Endothelial cell of umbilical vein (primary cell): ENCODE results near the gene CD300LD. TPM values are rescaled to one million over a fixed set of nuclear protein-coding genes. Genes with fewer than 3 reads are reported as not detected.

Experiments used
- BruUV-seq: library from RNA; stranded (reverse); fragments of 400-500 nt; replicated peaks from 2 replicates; lab custom pipeline; 2021; lab: Mats Ljungman, UMichigan
- CTCF ChIA-PET: fragments of 300-600, 350-600 bp; sonication (Branson Sonifier 250); formaldehyde crosslinking; loops from one replicate; lab custom pipeline; 2021; ENCODE audit warnings: antibody characterized with exemption, inconsistent platforms; lab: Charles Lee
- POLR2A ChIA-PET: fragments of 300-600, 350-600 bp; sonication (Branson Sonifier 250); formaldehyde crosslinking; loops from one replicate; lab custom pipeline; 2021; ENCODE audit warnings: antibody characterized with exemption, inconsistent platforms; lab: Charles Lee
- DNase-seq: peaks from one replicate; pipeline ENCODE4 v3.0.0-alpha.2; 2011; ENCODE audit warnings: low read depth, low spot score
- FAIRE-seq: peaks from 2 replicates; lab custom pipeline; 2011; peaks lifted over from hg19 to GRCh38; lab: Jason Lieb, UNC
- H2AFZ ChIP-seq: 2 replicates; pipeline ENCODE4 v1.6.0; 2012; ENCODE audit warnings: low read depth, low read length, control low read depth, inconsistent platforms
- H3K27ac ChIP-seq: 2 replicates; pipeline ENCODE4 v1.5.1; 2011; ENCODE audit warnings: low read depth, mild to moderate bottlenecking, control low read depth, low read length, moderate library complexity; ENCODE audit not compliant: insufficient read depth
- H3K27me3 ChIP-seq, 2 experiments: 2 replicates each; pipeline versions ENCODE4 v1.6.0 to v1.6.1; 2011; ENCODE audit warnings: low read length in 2 of 2, mixed read lengths in 1 of 2; ENCODE audit not compliant: control insufficient read depth in 2 of 2, insufficient read depth in 2 of 2
- H3K36me3 ChIP-seq, 2 experiments: 2 replicates in 1 of 2; 3 replicates in 1 of 2; pipeline ENCODE4 v1.5.1; 2011; ENCODE audit warnings: low read length in 2 of 2, mild to moderate bottlenecking in 1 of 2, moderate library complexity in 1 of 2; ENCODE audit not compliant: control insufficient read depth in 2 of 2, insufficient read depth in 2 of 2; ENCODE audit errors: extremely low read depth in 1 of 2
- H3K4me1 ChIP-seq: 3 replicates; pipeline ENCODE4 v1.5.1; 2011; ENCODE audit warnings: mild to moderate bottlenecking, low read length; ENCODE audit not compliant: control insufficient read depth, insufficient read depth; ENCODE audit errors: extremely low read depth
- H3K4me2 ChIP-seq: 2 replicates; pipeline ENCODE4 v1.6.1; 2011; ENCODE audit warnings: low read length, control low read depth, mixed read lengths; ENCODE audit not compliant: insufficient read depth
- H3K4me3 ChIP-seq, 3 experiments: fragments of 200-600 bp in 1 of 3; sonication (generic), shearing (Covaris generic) in 1 of 3; replicated peaks in 1 of 3; 2 replicates each; pipeline ENCODE4 v1.5.1; 2011 to 2016; ENCODE audit warnings: control low read depth in 3 of 3, low read length in 3 of 3, mild to moderate bottlenecking in 2 of 3, inconsistent platforms in 1 of 3, low read depth in 1 of 3, moderate library complexity in 1 of 3; ENCODE audit not compliant: insufficient read depth in 1 of 3
- H3K79me2 ChIP-seq: 2 replicates; pipeline ENCODE4 v1.6.0; 2012; ENCODE audit warnings: low read length, inconsistent platforms; ENCODE audit not compliant: control insufficient read depth, insufficient read depth
- H3K9ac ChIP-seq: replicated peaks from 2 replicates; pipeline ENCODE3; 2011; ENCODE audit warnings: low read length, control low read depth; ENCODE audit not compliant: insufficient read depth; ENCODE audit errors: extremely low read depth
- H3K9me1 ChIP-seq: replicated peaks from 3 replicates; pipeline ENCODE4 v1.6.0; 2011; ENCODE audit warnings: mild to moderate bottlenecking, low read length; ENCODE audit not compliant: control insufficient read depth, insufficient read depth; ENCODE audit errors: extremely low read depth
- H3K9me3 ChIP-seq: replicated peaks from 2 replicates; pipeline ENCODE4 v1.5.1; 2012; ENCODE audit warnings: low read length, inconsistent platforms; ENCODE audit not compliant: control insufficient read depth, insufficient read depth
- H4K20me1 ChIP-seq: replicated peaks from 2 replicates; pipeline ENCODE3; 2011; ENCODE audit warnings: mild to moderate bottlenecking, low read length; ENCODE audit not compliant: control insufficient read depth, insufficient read depth; ENCODE audit errors: extremely low read depth
- EZH2 ChIP-seq: IDR thresholded peaks from 2 replicates; pipeline ENCODE4 v1.6.1; 2012; ENCODE audit warnings: borderline replicate concordance, low read depth, mild to moderate bottlenecking, moderate library complexity, low read length, inconsistent platforms; ENCODE audit not compliant: severe bottlenecking
- FOS ChIP-seq: IDR thresholded peaks from 2 replicates; pipeline ENCODE4 v1.6.1; 2011; ENCODE audit warnings: mild to moderate bottlenecking, low read length, moderate library complexity, borderline replicate concordance; ENCODE audit not compliant: insufficient read depth
- GATA2 ChIP-seq: IDR thresholded peaks from 2 replicates; pipeline ENCODE4 v1.7.0; 2011; ENCODE audit warnings: low read depth, mild to moderate bottlenecking, moderate library complexity, mixed read lengths, low read length; ENCODE audit not compliant: insufficient read length, insufficient read depth
- JUN ChIP-seq: IDR thresholded peaks from 2 replicates; pipeline ENCODE4 v1.6.1; 2011; ENCODE audit warnings: borderline replicate concordance, low read depth; ENCODE audit not compliant: insufficient read length, insufficient read depth
- MYC ChIP-seq: IDR thresholded peaks from one replicate; pipeline ENCODE4 v1.6.1; 2011; ENCODE audit warnings: mild to moderate bottlenecking, low read depth, low read length
- POLR2A ChIP-seq: IDR thresholded peaks from 2 replicates; pipeline ENCODE4 v1.6.1; 2012; ENCODE audit warnings: low read depth, mild to moderate bottlenecking, control low read depth, low read length
- POLR2AphosphoS5 ChIP-seq: IDR thresholded peaks from 2 replicates; pipeline ENCODE4 v1.6.1; 2012; ENCODE audit warnings: low read depth, mild to moderate bottlenecking, control low read depth, low read length, moderate library complexity; ENCODE audit not compliant: insufficient read depth
- dilution Hi-C: fragments of 300-500 bp; cut with MboI; formaldehyde crosslinking; loops from one replicate; pipeline ENCODE4 v1.15.0; 2019; ENCODE audit warnings: low sequenced_read_pairs; ENCODE audit not compliant: extremely low pct_ligation_motif_present
- intact Hi-C: fragments of 100-400 bp; cut with micrococcal nuclease; formaldehyde crosslinking; loops from one replicate; pipeline ENCODE4 v1.10.0; 2022
- polyA plus RNA-seq, 4 experiments: library from polyadenylated mRNA; depleted of rRNA in 3 of 4; stranded (reverse) in 3 of 4; unstranded in 1 of 4; fragments of >200 nt; gene quantifications; 2 replicates each; pipeline versions ENCODE4 v1.2.1 to v1.2.3, GENCODE V29; 2011 to 2012; ENCODE audit warnings: missing spikeins in 1 of 4
- total RNA-seq: library from RNA; stranded (reverse); gene quantifications from 2 replicates; pipeline ENCODE4 v1.2.3, GENCODE V29; 2021
- TF ChIP-seq, protein P1 (sequence below), 2 donors: IDR thresholded peaks; 1 replicate in 1 of 2; 2 replicates in 1 of 2; pipeline ENCODE4 v1.5.1; 2011; ENCODE audit warnings: low read length in 2 of 2, mild to moderate bottlenecking in 2 of 2, moderate library complexity in 2 of 2, control low read depth in 1 of 2, inconsistent platforms in 1 of 2, low read depth in 1 of 2; ENCODE audit not compliant: insufficient read depth in 1 of 2; ENCODE audit errors: extremely low read depth in 1 of 2
- TF ChIP-seq, protein P2 (sequence below): IDR thresholded peaks from 2 replicates; pipeline ENCODE4 v1.6.1; 2011; ENCODE audit not compliant: insufficient read depth, insufficient read length

Gene CD300LD
- total and polyA plus RNA-seq, 2 donors (not counting 3 experiments of a cell fraction or from before 2014, with no cell fraction given) = not detected

DNA sequence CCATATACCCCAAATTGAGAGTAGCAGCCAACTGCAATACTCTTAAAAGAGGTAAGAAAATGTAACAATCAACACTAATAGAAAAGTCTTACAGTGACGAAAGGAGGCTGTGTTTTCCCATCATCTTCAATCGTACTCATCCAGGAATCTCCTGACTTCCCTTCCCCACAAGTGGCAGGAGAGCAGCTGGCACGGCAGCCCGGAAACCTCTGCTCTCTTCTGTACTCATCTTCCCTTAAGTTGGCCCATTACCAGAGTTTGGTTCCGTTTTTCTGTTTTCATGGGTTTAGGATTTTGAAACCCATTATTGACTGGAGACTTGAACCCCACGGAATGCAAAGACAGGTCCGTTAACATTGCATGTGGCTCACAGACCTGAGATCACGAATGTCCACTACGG lies 13.1 kb downstream of the CD300LD start:
- no peak overlapping the region for H3K9ac ChIP-seq
- H3K27ac ChIP-seq = no peak overlapping the region
- H3K4me2 ChIP-seq = no peak overlapping the region
- DNase-seq (no peak), FAIRE-seq (no peak)
- POLR2A ChIA-PET = no interaction called here
- H3K9me3 ChIP-seq = peaks cover 2% of the 10 kb centered on the region
- no peak overlapping the region for H2AFZ ChIP-seq
- no peaks in the 10 kb centered on the region for H3K79me2 ChIP-seq
- no peak overlapping the region for H3K4me3 ChIP-seq
- intact Hi-C loops (no loop called here), dilution Hi-C loops (no loop called here)
- CTCF ChIA-PET = no interaction called here
- TF ChIP-seq JUN (no peak), FOS (no peak), MYC (no peak), POLR2A (no peak)
- TF ChIP-seq, protein P1, sequence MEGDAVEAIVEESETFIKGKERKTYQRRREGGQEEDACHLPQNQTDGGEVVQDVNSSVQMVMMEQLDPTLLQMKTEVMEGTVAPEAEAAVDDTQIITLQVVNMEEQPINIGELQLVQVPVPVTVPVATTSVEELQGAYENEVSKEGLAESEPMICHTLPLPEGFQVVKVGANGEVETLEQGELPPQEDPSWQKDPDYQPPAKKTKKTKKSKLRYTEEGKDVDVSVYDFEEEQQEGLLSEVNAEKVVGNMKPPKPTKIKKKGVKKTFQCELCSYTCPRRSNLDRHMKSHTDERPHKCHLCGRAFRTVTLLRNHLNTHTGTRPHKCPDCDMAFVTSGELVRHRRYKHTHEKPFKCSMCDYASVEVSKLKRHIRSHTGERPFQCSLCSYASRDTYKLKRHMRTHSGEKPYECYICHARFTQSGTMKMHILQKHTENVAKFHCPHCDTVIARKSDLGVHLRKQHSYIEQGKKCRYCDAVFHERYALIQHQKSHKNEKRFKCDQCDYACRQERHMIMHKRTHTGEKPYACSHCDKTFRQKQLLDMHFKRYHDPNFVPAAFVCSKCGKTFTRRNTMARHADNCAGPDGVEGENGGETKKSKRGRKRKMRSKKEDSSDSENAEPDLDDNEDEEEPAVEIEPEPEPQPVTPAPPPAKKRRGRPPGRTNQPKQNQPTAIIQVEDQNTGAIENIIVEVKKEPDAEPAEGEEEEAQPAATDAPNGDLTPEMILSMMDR (IDR thresholded peaks at IDR 0.05; ENCODE audit: extremely low read depth in 1 of 2, insufficient read depth in 1 of 2, low read depth in 1 of 2, low read length in 2 of 2) = no peak
- no peaks in the 10 kb centered on the region for H3K27me3 ChIP-seq
- H3K4me1 ChIP-seq = no peaks in the 10 kb centered on the region
- BruUV-seq = no TSS peak
- H3K36me3 ChIP-seq = no peaks in the 10 kb centered on the region
- H3K9me1 ChIP-seq = no peaks in the 10 kb centered on the region
- no peaks in the 10 kb centered on the region for H4K20me1 ChIP-seq

GRCh38 chr17:74574489-74575142 lies 17.5 kb downstream of the CD300LD start:
- H3K9me3 ChIP-seq = no peaks in the 10 kb centered on the region
- BruUV-seq = no TSS peak
- dilution Hi-C loops = no loop called here
- no peaks in the 10 kb centered on the region for H3K36me3 ChIP-seq
- no peak overlapping the region for H3K9ac ChIP-seq
- no peaks in the 10 kb centered on the region for H3K9me1 ChIP-seq
- H3K4me2 ChIP-seq = no peak overlapping the region
- POLR2A ChIA-PET = no interaction called here
- no peaks in the 10 kb centered on the region for H3K79me2 ChIP-seq
- intact Hi-C loops = no loop called here
- CTCF ChIA-PET = no interaction called here
- DNase-seq (no peak), FAIRE-seq (no peak)
- H4K20me1 ChIP-seq = no peaks in the 10 kb centered on the region
- H3K4me3 ChIP-seq = no peak overlapping the region
- no peak overlapping the region for H2AFZ ChIP-seq
- no peak overlapping the region for H3K27ac ChIP-seq
- no peaks in the 10 kb centered on the region for H3K4me1 ChIP-seq
- TF ChIP-seq EZH2 = no peak
- TF ChIP-seq, protein P2, sequence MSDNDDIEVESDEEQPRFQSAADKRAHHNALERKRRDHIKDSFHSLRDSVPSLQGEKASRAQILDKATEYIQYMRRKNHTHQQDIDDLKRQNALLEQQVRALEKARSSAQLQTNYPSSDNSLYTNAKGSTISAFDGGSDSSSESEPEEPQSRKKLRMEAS = no peak
- no peak for TF ChIP-seq POLR2AphosphoS5
- no peak for TF ChIP-seq GATA2
- TF ChIP-seq, protein P1 (IDR thresholded peaks at IDR 0.05; ENCODE audit: extremely low read depth in 1 of 2, insufficient read depth in 1 of 2, low read depth in 1 of 2, low read length in 2 of 2) = no peak
- TF ChIP-seq JUN = no peak
- no peak for TF ChIP-seq FOS
- no peak for TF ChIP-seq POLR2A
- no peak for TF ChIP-seq MYC
- H3K27me3 ChIP-seq = no peaks in the 10 kb centered on the region
